Neural progenitor cell (in vitro differentiated cells): Measurements from ENCODE around the gene NCOA3. TPM values are rescaled to one million over a fixed set of nuclear protein-coding genes. Genes with fewer than 3 reads are reported as not detected.
A peak's percentile ranks its signal among the peaks of the same experiment; 100 is the strongest.

Source experiments
- DNase-seq: peaks from one replicate; pipeline ENCODE4 v3.0.0-alpha.2; 2016; ENCODE audit warnings: low spot score
- H2AFZ ChIP-seq: fragments of 200-600 bp; sonication (generic); replicated peaks from 2 replicates; pipeline ENCODE4 v1.6.1; 2016; ENCODE audit warnings: antibody characterized with exemption
- H3F3A ChIP-seq: fragments of 200-600 bp; sonication (generic); 2 replicates; pipeline ENCODE4 v1.6.1; 2016; ENCODE audit warnings: antibody characterized with exemption, low read depth
- H3K27ac ChIP-seq: fragments of 200-600 bp; sonication (generic); 2 replicates; pipeline ENCODE4 v1.5.1; 2016; ENCODE audit warnings: mild to moderate bottlenecking
- H3K27me3 ChIP-seq: fragments of 200-600 bp; sonication (generic); 2 replicates; pipeline ENCODE4 v1.6.1; 2016; ENCODE audit warnings: mild to moderate bottlenecking, moderate library complexity
- H3K36me3 ChIP-seq: fragments of 200-600 bp; sonication (generic); 2 replicates; pipeline ENCODE4 v1.5.1; 2016
- H3K4me1 ChIP-seq: fragments of 200-600 bp; sonication (generic); 2 replicates; pipeline ENCODE4 v1.6.1; 2016; ENCODE audit warnings: mixed run types
- H3K4me2 ChIP-seq: fragments of 200-600 bp; sonication (generic); 2 replicates; pipeline ENCODE4 v1.6.1; 2016
- H3K4me3 ChIP-seq: fragments of 200-600 bp; sonication (generic); 2 replicates; pipeline ENCODE4 v1.5.1; 2016
- H3K79me2 ChIP-seq: fragments of 200-600 bp; sonication (generic); 2 replicates; pipeline ENCODE4 v1.6.1; 2016; ENCODE audit warnings: low read depth
- H3K9ac ChIP-seq: fragments of 200-600 bp; sonication (generic); 2 replicates; pipeline ENCODE4 v1.6.1; 2016
- H3K9me3 ChIP-seq: fragments of 200-600 bp; sonication (generic); 2 replicates; pipeline ENCODE4 v1.5.1; 2016; ENCODE audit warnings: low read depth
- H4K20me1 ChIP-seq: fragments of 200-600 bp; sonication (generic); 2 replicates; pipeline ENCODE4 v1.6.1; 2016; ENCODE audit warnings: low read depth
- H3K27ac Mint-ChIP-seq: 3 replicates; pipeline ENCODE4 v1.8.0; 2021; ENCODE audit warnings: mixed read lengths
- H3K27me3 Mint-ChIP-seq: 2 replicates; pipeline ENCODE4 v1.8.0; 2022; ENCODE audit warnings: low read depth, mild to moderate bottlenecking, inconsistent platforms, moderate library complexity, mixed read lengths; ENCODE audit not compliant: insufficient read depth
- H3K36me3 Mint-ChIP-seq: 3 replicates; pipeline ENCODE4 v1.8.0; 2021; ENCODE audit warnings: mixed read lengths
- H3K4me1 Mint-ChIP-seq: 3 replicates; pipeline ENCODE4 v1.8.0; 2021; ENCODE audit warnings: mixed read lengths
- H3K4me3 Mint-ChIP-seq: 3 replicates; pipeline ENCODE4 v1.8.0; 2021; ENCODE audit warnings: mild to moderate bottlenecking, moderate library complexity, mixed read lengths
- H3K9me3 Mint-ChIP-seq: 3 replicates; pipeline ENCODE4 v1.8.0; 2020; ENCODE audit warnings: mixed read lengths
- EZH2 ChIP-seq: fragments of 200-600 bp; sonication (generic); IDR thresholded peaks from 2 replicates; pipeline ENCODE4 v1.6.1; 2017; ENCODE audit warnings: antibody characterized with exemption, mild to moderate bottlenecking, moderate library complexity
- EZH2phosphoT487 ChIP-seq: fragments of 200-600 bp; sonication (generic); IDR thresholded peaks from 2 replicates; pipeline ENCODE4 v1.6.1; 2017; ENCODE audit warnings: antibody characterized with exemption
- total RNA-seq: library from RNA; depleted of rRNA; stranded (reverse); fragments of >200 nt; gene quantifications from 2 replicates; pipeline ENCODE4 v1.2.3, GENCODE V29; 2015; ENCODE audit warnings: low replicate concordance
- TF ChIP-seq, protein P1 (sequence below): fragments of 200-600 bp; sonication (generic); IDR thresholded peaks from 2 replicates; pipeline ENCODE4 v1.5.1; 2017; ENCODE audit warnings: antibody characterized with exemption, mild to moderate bottlenecking

NCOA3 gene
- total RNA-seq, 1 donor from 2014 or later: 64.5 TPM

DNA sequence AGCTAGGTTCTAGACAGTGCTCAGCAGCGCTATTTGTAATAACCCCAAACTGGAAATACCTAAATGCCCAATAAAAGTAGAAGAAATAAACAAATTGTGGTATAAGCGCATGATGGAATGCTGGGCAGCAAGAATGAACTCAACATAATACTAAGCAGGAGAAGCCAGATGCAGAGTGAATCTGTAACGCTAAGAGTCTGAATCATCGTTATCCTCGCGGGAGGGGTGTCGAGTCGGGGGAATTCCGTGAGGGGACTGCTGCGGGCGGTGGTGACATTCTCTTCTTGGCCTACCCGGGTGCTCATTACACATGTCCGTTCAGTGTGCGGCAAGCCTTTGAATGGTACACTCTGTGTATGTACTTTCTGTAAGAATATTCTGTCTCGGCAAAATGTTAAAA is 199.9 kb downstream of the NCOA3 start:
- Histone ChIP-seq H3K27ac (no peak overlapping the region), H2AFZ (no peak overlapping the region), H3K9me3 (no peaks in the 10 kb centered on the region), H3K9ac (no peak overlapping the region), H3K4me2 (no peak overlapping the region), H3K79me2 (no peaks in the 10 kb centered on the region), H3K27me3 (no peaks in the 10 kb centered on the region), H3F3A (no peaks in the 10 kb centered on the region), H3K36me3 (no peaks in the 10 kb centered on the region), H3K4me3 (no peak overlapping the region), H4K20me1 (no peaks in the 10 kb centered on the region), H3K4me1 (no peaks in the 10 kb centered on the region)
- TF ChIP-seq, protein P1, sequence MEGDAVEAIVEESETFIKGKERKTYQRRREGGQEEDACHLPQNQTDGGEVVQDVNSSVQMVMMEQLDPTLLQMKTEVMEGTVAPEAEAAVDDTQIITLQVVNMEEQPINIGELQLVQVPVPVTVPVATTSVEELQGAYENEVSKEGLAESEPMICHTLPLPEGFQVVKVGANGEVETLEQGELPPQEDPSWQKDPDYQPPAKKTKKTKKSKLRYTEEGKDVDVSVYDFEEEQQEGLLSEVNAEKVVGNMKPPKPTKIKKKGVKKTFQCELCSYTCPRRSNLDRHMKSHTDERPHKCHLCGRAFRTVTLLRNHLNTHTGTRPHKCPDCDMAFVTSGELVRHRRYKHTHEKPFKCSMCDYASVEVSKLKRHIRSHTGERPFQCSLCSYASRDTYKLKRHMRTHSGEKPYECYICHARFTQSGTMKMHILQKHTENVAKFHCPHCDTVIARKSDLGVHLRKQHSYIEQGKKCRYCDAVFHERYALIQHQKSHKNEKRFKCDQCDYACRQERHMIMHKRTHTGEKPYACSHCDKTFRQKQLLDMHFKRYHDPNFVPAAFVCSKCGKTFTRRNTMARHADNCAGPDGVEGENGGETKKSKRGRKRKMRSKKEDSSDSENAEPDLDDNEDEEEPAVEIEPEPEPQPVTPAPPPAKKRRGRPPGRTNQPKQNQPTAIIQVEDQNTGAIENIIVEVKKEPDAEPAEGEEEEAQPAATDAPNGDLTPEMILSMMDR: no peak
- TF ChIP-seq EZH2: no peak
- TF ChIP-seq EZH2phosphoT487: no peak
- H3K27me3 Mint-ChIP-seq: peaks cover 4% of the 10 kb centered on the region
- H3K4me3 Mint-ChIP-seq: no peak overlapping the region
- DNase-seq: no peak
- no peaks in the 10 kb centered on the region for H3K9me3 Mint-ChIP-seq
- H3K27ac Mint-ChIP-seq: peak overlapping the region; percentile 83
- peaks cover 2% of the 10 kb centered on the region for H3K36me3 Mint-ChIP-seq
- H3K4me1 Mint-ChIP-seq: peaks cover 3% of the 10 kb centered on the region

DNA sequence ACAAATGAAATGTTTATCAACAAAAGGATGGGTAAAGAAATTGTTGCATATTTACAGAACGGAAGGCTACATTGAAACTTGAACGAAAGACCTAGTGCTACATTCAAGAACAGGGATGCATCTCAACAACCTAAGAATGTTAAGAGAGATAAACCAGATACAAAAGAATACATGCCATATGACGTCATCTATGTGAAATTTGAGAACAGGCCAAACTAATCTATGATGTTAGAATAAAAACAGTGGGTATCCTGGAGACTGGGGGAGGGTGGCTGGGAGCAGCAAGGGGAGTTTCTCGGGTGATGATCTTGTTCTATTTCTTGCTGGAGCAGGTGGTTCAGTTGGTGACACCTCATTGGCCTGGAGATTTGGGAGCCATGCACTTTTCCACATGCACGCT is 202.1 kb downstream of the NCOA3 start:
- peaks cover 4% of the 10 kb centered on the region for H3K27me3 Mint-ChIP-seq
- no peaks in the 10 kb centered on the region for H3K9me3 Mint-ChIP-seq
- H3K36me3 ChIP-seq: no peaks in the 10 kb centered on the region
- TF ChIP-seq, protein P1: no peak
- TF ChIP-seq EZH2phosphoT487: no peak
- TF ChIP-seq EZH2: no peak
- H4K20me1 ChIP-seq: no peaks in the 10 kb centered on the region
- peaks cover 2% of the 10 kb centered on the region for H3K36me3 Mint-ChIP-seq
- H3K79me2 ChIP-seq: no peaks in the 10 kb centered on the region
- no peak overlapping the region for H3K9ac ChIP-seq
- H3K4me3 Mint-ChIP-seq: no peak overlapping the region
- H3K4me1 ChIP-seq: no peaks in the 10 kb centered on the region
- no peak overlapping the region for H3K27ac ChIP-seq
- H3F3A ChIP-seq: no peaks in the 10 kb centered on the region
- H3K27me3 ChIP-seq: no peaks in the 10 kb centered on the region
- no peak overlapping the region for H3K4me2 ChIP-seq
- no peak overlapping the region for H3K27ac Mint-ChIP-seq
- H2AFZ ChIP-seq: no peak overlapping the region
- no peaks in the 10 kb centered on the region for H3K9me3 ChIP-seq
- H3K4me1 Mint-ChIP-seq: peaks cover 17% of the 10 kb centered on the region
- H3K4me3 ChIP-seq: no peak overlapping the region
- DNase-seq: no peak

DNA sequence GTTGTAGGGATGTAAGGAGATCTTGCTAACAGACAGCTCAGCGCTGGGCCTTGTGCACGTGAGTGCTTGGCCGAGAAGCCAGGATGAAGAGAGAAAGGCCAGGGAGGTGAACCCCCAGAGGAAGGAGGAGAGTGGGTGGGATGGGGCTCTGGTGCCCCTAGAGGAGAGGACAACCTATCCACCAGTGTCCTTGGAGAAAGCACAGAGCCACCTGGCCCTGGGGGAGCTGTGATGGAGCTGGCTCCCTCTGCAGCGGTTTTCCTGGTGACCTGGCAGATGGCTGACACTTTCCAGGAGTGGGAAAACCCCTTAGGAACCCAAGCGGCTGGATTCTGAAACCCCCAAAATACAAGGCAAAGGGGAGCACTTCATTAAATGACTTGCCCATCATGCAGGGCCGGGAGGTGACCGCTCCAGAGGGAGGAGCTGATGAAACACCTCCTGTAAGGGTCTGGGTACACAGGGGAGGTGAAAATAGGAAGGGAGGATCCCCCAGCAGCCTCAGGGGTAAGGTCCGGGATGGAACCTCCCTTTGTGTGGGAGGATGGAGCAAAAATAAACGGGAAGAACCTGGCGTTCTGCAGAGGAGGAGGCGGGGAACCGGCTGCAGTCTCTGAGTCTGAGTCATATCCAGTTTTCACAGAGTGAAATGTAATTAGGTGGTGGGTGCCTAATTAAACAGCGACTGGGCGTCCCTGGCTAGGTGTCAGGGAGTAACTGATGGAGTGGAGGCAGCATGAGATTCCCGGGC is 203.2 kb downstream of the NCOA3 start:
- no peak overlapping the region for H3K4me2 ChIP-seq
- no peak overlapping the region for H2AFZ ChIP-seq

More for the DNA sequence above, 203.2 kb downstream of the NCOA3 start:
- H3K9me3 ChIP-seq: no peaks in the 10 kb centered on the region
- Mint-ChIP-seq H3K4me3 (no peak overlapping the region), H3K27ac (no peak overlapping the region), H3K9me3 (no peaks in the 10 kb centered on the region), H3K4me1 (peaks cover 25% of the 10 kb centered on the region), H3K36me3 (peaks cover 2% of the 10 kb centered on the region), H3K27me3 (peaks cover 4% of the 10 kb centered on the region)
- DNase-seq: no peak
- H3K36me3 ChIP-seq: no peaks in the 10 kb centered on the region
- no peaks in the 10 kb centered on the region for H3K79me2 ChIP-seq
- H3K27me3 ChIP-seq: no peaks in the 10 kb centered on the region
- no peaks in the 10 kb centered on the region for H3F3A ChIP-seq
- H3K27ac ChIP-seq: no peak overlapping the region
- H4K20me1 ChIP-seq: peaks cover 4% of the 10 kb centered on the region
- no peak overlapping the region for H3K4me3 ChIP-seq
- H3K9ac ChIP-seq: no peak overlapping the region
- H3K4me1 ChIP-seq: no peaks in the 10 kb centered on the region
- TF ChIP-seq, protein P1: no peak
- TF ChIP-seq EZH2phosphoT487: no peak
- TF ChIP-seq EZH2: no peak
